CD4-positive, alpha-beta T cell treated with Interleukin-4 for 1 hour (primary cell): ENCODE results near the gene DDX25.
A peak's percentile ranks its signal among the peaks of the same experiment; 100 is the strongest.
"Not testable (repeated sequence)": the region's sequence is repeated elsewhere in the genome, so short reads cannot be mapped to it uniquely, and the experiment has no call there.

ENCODE experiments used
- DNase-seq, 2 donors: peaks; one replicate each; pipeline ENCODE4 v3.0.0-alpha.2; 2020 to 2022

The DDX25 gene

DNA sequence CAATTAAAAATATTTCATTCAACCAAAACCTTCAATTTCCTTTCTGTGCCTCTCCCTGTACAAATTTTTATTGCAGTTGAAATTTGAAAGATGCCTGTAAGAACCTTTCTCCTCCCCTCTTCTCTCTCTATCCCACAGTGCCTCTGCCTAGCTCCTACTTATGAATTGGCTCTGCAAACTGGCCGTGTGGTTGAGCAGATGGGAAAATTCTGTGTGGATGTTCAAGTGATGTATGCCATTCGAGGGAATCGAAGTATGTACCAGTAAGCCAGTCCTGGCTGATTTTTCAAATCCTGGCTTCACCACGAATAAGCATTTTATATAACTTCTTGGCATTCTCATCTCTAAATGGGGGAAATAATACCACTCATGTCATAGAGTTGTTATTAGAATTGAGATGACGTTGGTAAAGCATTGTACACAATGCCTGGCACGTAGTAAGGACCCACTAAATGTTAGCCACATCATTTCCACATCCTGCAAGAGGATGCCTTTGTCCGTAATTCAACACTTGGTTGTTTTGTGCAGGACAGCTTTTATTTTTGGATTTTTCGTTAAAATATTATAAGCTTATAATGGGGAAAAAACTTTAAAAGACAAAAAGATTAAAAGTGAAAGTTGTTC, 6.0 kb downstream of the DDX25 start:
- no peak for DNase-seq

DNA sequence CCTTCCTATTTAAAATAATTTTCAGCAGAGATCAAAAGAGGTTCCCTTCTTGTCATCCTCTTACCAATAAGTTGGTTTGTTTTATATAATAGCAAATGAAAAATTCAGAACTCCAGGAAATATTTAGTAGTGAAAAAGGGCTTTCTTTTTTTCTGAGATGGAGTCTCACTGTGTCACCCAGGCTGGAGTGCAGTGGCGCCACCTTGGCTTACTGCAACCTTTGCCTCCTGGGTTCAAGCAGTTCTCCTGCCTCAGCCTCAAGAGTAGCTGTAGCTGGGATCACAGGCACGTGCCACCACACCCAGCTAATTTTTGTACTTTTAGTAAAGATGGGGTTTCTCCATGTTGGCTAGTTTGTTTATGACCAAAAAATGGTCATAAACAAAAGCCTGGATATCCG, 10.3 kb downstream of the DDX25 start:
- DNase-seq: not testable (repeated sequence)

DNA sequence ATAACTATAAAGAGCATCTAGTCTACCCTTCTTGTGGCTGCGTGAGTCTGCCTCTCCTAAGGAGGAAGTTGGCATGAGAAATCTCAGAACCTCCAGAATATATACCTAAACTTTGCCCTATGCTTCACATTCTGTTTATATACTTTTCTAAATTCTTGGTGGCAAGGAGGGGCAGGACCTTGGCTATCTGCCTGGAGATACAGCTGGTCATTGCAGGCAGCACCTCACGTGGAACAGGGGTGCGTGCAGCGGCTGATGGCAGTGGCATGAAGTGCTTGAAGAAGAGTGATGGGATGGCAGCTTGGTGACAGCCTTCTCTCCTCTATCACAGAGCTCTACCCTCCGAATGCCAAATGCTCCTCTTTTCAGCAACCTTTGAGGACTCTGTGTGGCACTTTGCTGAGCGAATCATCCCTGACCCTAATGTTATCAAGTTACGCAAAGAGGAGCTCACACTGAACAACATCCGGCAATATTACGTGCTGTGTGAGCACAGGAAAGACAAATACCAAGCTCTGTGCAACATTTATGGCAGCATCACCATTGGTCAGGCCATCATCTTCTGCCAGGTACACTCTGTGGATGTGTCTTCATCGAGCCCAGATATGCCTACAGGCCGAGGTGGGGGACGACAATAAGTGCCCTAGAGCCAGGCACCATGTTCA, 12.5 kb downstream of the DDX25 start:
- DNase-seq: no peak

DNA sequence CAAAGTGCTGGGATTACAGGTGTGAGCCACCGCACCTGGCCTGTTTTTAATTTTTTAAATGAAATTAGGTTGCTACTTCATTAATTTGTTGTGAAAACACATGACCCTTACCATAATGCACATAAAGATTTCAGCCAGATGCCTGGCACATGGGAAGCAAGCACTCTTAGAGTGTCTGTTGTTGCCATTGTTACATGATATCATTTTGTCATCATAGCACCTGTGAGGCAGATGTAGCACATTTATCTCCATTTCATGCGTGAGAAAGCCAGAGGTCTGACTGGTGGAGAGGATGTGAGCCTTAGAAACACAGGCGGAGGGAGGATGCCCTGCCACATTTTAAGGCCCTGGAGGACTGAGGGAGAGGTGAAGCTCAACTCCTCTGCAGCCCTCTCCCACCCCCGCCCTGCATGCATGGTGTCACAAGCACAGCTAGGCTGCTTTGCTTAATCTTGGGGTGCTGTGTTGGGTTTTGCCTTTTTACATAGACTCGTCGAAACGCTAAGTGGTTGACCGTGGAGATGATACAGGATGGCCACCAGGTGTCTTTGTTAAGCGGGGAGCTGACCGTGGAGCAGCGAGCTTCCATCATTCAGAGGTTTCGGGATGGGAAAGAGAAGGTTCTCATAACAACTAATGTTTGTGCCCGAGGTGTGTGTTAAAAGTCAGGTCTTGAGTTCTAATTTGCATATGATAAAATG, 14.0 kb downstream of the DDX25 start:
- DNase-seq: no peak

DNA sequence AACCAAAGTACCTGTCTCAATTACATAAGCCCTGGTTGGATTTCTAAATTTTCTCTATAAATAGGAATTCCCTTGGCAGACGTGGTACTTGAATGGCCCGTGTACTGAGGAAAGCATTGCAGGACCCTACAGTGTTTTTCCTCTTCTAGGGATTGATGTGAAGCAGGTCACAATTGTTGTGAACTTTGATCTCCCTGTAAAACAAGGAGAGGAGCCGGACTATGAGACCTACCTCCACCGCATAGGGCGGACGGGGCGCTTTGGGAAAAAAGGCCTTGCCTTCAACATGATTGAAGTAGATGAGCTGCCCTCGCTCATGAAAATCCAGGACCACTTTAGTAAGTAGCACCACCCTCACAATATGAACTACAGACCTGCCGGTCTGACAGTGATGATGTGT, 16.7 kb downstream of the DDX25 start:
- no peak for DNase-seq

DNA sequence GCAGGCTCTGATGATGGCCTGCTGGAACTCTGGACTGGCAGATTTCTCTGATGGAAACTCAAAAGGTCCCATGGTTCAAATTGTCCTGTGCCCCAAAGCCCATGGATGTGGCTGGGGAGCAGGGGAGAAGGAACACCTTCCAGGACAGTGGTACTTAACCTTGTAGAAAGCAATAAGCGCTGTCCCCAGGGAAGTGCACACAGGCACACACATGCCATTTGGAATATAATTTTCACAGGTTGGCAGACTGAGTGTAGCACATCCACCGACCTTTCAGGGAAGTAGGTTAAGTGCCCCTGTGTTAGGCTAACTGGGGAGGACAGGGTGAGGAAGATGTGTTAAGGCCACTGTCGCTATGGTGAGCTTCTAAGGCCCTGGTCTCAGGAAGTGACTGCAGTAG, 17.8 kb downstream of the DDX25 start:
- DNase-seq: no peak

DNA sequence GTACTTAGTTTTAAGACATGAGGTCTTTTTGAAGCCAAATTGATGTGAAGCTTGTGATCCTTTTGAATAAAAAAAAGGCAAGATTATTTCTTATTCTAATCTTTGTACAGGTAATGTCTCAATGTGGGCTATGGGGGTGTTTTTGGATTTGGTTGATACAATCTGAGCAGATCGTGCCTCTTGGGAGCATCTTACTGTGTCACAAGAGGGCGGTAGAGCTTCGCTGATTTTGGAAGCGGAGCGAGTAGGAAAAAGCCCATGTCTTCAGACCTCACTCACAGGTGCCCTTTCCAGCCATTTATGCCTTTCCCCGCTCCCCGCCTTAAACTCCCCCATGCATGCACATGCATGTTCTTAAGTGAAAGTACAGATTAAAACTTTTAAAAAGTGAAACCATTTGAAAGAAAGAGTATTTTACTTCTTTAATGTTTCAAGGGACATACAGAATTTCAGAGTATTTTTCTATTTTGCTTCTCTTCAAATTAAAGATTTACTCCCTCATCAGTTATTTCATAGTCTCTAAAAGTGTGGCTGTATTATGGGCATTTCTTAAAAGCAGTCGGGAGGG, 18.8 kb downstream of the DDX25 start:
- DNase-seq: peak; percentile 44 to 60

DNA sequence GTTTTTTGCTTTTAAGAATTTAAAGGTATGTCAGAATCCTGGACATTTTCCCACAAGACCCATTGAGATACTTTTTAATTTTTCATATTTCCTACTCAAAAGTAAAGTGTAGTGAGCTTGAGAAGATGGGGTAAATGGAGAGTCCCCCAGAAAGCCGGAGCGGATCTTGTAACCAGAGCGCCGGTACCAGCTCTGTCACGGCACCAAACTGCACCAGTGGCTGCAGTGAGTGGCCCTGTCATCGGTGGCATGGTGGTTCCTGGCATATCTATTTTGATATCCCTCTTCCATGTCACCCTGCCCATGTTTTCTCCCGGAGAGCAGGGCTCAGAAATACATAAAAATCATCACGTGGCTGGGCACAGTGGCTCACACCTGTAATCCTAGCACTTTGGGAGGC, 19.3 kb downstream of the DDX25 start:
- DNase-seq: no peak

DNA sequence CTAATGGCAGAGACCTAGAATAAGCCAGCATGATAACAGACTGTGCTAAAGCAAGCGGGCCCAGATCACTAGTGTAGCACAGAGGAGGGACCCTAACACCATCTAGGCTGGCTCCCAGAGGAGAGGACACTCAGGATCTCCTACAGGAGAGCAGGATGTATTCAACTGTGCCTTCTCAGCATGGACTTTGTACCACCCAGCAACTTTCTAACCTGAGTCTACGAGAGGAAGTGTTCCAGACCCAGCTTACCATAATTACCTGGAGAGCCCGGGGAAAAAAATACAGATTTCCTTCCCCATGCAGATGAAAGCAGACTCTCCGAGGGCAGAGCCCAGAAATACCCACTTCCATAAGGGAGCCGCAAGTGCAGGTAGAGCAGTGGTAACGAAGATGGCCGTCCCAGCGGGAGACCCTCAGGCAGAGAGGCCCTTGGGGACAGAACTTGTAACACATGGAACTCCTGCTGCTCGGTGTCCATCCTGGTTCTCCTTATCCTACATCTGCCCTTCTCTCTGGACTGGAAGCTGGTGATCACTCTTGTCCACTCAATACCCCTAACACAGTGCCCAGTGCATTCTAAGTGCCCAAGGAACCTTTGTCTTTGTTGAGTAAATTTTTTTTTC, 20.2 kb downstream of the DDX25 start:
- no peak for DNase-seq

DNA sequence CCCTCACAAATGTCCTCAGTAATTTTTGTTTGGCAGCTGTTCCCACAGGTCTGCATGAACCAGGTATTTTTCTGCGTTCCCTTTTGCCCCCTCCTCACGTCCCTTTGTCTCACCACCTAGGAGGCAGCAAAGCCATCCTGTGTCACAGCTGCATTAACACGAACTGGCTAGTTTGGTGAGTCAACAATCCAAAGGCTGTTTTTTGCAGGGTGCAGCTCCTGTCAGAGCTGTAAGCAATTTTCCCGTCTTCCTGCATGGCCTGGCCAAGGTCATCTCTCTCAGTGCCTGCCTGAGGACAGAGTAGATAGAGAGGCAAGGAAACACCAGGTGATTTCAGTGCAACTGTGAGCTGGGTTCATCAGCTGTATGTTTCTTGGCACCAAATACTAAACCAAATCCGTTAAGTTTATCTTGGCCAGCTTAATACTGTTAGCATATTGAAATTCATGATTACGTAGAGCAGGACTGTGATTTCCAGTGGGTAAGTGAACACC, 21.0 kb downstream of the DDX25 start:
- DNase-seq: no peak

DNA sequence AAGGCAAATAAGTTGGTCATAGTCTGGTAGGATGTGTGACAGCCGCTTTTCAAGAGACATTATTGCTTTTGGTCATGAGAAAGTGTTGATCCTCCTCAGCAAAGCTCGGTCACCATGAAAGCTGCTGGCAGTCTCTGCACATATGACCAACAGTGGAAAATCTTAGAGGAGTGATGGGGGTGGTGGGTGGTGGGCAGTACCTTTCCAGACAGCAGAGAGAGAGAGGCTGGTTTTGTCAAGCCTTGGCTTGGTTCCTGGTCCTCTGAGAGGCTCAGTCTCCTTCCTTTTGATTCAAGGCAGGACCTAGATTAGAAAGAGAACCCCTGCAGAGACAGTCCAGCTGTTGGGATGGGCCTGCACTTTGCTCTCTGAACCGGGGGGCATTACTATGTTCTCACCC, 21.5 kb downstream of the DDX25 start:
- DNase-seq: no peak

DNA sequence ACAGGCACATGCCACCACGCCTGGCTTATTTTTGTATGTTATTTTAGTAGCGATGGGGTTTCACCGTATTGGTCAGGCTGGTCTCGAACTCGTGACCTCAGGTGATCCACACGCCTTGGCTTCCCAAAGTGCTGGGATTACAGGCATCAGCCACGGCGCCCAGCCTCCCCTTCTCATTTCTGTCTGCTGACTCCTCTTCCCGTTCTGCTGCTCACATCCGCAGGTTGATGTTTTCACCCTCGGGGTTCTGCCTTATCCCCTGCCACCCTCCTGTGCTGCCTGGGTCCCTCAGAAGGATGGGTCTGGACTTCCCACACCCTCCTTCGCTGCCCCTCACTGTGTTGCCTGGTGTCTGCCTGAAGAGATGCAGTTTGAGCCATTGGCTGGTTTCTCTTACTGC, 22.4 kb downstream of the DDX25 start:
- DNase-seq: no peak

DNA sequence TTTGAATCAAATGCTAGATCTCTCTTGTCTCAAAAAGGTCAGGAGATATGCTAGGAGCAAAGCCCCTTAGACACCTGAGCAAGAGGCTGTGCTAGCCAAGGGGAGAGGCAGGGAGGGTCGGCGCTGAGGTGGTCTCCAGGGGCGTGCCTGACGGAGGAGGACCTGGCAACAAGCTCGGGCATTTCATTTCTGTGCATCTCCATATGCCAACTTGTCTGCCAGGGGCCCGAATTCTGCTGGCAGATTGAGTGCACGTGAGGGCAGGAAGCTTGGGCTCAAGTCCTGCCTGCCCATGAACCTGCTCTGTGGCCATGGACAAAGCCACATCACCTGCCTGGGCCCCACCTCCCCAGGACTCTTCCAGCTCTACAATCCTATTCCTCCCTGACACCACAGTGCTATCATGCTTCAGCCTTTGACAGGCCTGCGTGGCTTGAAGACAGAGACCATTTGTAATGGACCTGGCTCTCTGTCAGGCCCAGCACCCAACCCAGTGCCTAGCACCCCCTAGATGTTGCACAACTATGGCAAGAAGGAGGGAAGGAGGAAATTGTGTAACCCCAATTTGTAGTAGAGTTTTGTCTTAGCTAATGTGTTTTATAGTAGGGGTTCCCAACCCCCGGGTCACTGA, 25.3 kb downstream of the DDX25 start:
- DNase-seq: no peak

DNA sequence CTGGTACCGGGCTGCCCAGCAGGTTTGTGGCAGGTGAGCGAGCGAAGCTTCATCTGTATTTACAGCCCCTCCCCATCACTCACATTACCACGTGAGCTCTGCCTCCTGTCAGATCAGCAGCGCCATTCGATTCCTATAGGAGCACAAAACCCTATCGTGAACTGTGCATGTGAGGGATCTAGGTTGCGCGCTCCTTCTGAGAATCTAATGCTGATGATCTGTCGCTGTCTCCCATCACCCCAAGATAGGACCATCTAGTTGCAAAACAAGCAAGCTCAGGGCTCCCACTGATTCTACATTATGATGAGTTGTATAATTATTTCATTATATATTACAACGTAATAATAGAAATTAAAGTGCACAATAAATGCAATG, 25.8 kb downstream of the DDX25 start:
- no peak for DNase-seq

DNA sequence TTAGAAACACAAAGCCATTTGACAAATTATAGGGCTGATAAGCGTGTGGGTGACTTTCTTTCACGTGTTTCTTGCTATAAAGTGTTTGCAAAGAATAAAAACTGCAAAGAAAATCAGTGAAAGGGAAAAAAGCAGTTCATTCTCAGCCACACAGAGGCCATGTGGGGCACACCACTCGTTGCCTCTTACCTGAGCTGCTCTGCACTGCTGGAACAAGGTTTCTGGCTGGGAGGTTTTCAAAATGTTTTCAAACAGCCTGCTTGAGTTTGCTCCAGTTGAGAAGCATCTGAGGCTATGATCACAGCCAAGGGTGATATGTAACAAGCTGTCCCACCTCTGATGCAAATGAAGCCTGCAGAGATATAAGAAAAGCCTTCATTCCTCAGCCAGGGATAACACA, 26.8 kb downstream of the DDX25 start:
- DNase-seq: no peak

DNA sequence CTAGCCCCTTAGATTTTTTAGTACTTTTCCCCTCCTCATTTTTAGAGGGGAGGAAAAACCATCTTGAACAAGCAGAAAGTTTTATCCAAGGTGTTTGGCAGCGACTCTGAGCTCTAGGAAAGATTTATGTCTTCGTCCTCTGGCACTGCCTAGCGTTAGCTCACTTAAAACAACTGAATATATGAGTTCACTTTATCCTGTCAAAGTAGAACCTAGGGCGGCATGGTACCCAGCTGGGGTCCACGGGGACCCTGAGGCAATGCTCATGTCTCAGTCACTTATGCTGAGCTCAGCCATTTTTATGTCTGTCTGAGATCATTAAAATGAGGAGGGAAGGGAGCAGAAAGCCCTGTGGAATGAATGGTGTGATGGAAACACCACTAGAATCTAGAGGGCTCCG, 27.4 kb downstream of the DDX25 start:
- DNase-seq: no peak

DNA sequence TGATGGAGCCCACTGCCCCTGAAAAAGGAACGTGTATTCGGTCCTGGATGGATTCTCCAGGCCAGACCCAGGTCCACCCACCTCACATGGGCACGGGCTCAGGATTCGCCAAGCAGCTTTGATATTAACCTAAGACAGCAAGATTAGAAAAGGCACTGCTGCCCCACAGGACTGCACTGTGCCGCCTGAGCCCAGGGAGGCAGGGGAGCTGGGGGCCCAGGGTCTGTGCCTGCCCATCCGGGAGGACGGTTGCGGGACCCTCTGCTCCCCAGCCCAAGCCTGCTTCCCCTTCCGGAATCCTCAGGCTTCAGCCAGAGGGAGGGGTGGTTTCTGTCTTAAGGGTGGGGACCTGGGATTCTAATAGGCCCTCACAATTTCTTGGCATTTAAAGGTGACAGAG, 28.0 kb downstream of the DDX25 start:
- no peak for DNase-seq

DNA sequence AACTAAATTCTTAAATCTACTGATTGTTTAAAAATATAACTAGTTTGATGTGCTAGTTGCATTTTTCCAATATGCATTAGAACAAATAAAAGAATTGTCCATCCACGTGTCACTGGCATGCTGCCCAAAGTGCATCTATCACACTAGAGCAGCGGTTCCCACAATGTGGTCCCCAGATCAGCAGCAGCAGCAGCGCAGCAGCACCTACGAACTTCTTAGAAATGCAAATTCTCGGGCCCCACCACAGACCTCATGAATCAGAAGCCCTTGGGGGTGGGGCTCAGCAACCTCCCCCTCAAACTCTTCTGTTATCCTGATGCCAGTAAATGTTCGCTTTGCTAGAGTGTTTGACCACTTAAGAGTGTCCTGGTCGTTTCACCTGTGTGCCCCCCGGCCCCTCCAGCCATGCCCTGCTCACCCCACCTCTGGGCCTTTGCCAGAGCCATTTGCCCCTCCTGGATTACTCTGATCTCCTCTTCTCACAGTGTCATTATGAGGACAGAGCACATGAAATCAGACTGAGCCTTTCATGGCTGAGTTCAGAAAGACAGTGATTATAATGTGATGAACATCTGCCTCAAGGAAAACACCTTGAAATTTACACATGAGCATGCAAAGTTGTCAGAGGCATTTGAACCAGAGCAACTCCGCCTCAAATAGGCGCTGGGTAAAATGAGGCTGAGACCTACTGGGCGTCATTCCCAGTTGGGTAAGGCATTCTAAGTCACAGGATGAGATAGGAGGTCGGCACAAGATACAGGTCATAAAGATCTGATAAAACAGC, 28.9 kb downstream of the DDX25 start:
- DNase-seq: no peak

DNA sequence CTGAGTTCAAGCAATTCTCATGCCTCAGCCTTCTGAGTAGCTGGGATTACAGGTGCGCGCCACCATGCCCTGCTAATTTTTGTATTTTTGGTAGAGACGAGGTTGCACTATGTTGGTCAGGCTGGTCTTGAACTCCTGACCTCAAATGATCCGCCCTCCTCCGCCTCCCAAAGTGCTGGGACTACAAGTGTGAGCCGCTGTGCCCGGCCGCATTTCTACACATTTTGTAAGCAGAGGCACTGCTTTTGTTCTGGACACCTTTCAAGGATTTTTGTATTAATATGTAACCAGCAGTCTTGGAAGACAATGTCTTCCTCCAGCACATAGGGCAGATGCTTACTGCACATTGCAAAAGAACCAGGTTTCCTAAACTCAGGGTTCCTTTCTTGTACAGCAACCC, 30.2 kb downstream of the DDX25 start:
- DNase-seq: no peak

DNA sequence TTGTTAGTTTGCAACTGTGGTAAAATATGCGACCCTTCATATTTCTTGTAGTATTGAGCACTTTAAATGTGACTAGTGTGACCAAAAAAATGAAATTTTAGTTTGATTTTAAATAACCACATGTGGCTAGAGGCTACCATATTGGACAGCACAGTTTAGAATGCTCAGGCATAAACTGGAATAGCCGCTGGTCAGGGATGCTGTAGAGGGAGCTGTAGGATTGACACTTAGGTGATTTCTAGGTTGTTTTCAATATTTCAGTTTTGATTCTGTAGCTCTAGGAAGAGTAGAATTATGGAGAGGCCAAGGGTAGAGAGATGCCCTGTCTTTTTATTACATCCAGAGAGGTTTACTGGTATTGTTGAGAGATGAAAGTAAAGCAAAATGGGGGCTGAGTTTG, 30.7 kb downstream of the DDX25 start:
- no peak for DNase-seq

DNA sequence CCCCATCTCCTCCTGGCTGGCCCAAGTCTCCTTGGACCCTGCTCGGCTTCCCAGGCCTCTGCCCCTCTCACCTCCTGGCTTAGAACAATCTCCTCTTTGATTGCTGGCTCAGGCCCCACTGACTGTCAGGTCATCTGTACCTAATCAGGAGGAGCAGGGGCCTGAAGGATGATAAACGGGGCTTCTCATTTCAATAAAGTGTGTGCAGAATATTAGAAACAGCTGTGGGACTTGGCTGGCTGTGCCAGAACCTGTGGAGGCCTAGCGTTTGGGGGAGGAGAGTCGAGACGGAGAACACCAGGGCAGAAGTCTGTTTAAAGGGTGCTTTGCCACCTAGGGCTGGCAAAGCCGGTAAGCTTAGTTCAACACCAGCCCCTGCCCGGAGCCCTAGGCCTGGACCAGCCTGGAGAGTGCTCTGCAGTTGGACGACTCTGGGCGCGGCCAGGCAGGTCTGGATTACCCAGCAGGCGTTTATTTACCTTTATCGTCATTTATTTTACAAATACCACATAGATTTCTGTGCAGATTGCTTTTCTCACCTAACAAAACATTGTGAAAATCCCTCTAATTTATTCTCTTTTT, 31.4 kb downstream of the DDX25 start:
- no peak for DNase-seq

DNA sequence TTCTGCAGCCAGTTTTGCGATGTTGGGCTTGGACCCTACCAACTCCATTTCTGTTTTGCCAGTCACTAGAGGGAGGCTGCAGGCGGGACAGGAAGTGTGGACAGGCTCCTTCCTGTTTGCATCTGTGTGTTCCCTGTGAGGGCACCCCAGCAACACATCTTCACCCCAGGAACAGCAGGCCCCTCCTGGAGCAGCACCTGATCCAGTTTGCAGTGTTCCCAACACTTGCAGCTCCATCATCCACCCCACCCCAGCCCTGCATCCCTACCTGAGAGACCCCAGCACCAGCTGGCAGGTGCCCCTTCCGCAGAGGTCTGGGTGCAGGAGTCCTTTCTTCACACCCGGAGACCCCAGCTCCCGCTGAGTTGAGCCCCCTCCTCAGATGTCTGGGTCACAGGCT, 34.1 kb downstream of the DDX25 start:
- DNase-seq: no peak
